BLaER1 (cell line): ENCODE measurements around the gene SSBP2.
A peak's percentile ranks its signal among the peaks of the same experiment; 100 is the strongest.
"Not testable (repeated sequence)": the region's sequence is repeated elsewhere in the genome, so short reads cannot be mapped to it uniquely, and the experiment has no call there.

Experiments
- H3K27ac ChIP-seq: shearing (Covaris generic); formaldehyde crosslinking; 2 replicates; pipeline ENCODE4 v1.8.1; 2022
- H3K27me3 ChIP-seq: shearing (Covaris generic); formaldehyde crosslinking; 2 replicates; pipeline ENCODE4 v1.8.1; 2022
- H3K36me3 ChIP-seq: shearing (Covaris generic); formaldehyde crosslinking; 2 replicates; pipeline ENCODE4 v1.8.1; 2022
- H3K4me1 ChIP-seq: shearing (Covaris generic); formaldehyde crosslinking; 2 replicates; pipeline ENCODE4 v1.8.1; 2022
- H3K4me2 ChIP-seq: shearing (Covaris generic); formaldehyde crosslinking; 2 replicates; pipeline ENCODE4 v1.8.1; 2022
- H3K4me3 ChIP-seq: shearing (Covaris generic); formaldehyde crosslinking; 2 replicates; pipeline ENCODE4 v1.8.1; 2022
- H3K9ac ChIP-seq: shearing (Covaris generic); formaldehyde crosslinking; 2 replicates; pipeline ENCODE4 v1.8.1; 2022
- H3K9me3 ChIP-seq: shearing (Covaris generic); formaldehyde crosslinking; 2 replicates; pipeline ENCODE4 v1.8.1; 2022
- H4K20me1 ChIP-seq: shearing (Covaris generic); formaldehyde crosslinking; 2 replicates; pipeline ENCODE4 v1.8.1; 2022
- Cebpa-rat ChIP-seq: shearing (Covaris generic); IDR thresholded peaks from 2 replicates; pipeline ENCODE4 v1.8.1; 2022

Gene SSBP2

GRCh38 chr5:81631124-81631523, 119.8 kb downstream of the SSBP2 start:
- peak overlapping the region; percentile 25; the same call in 1 of the 2 replicates for H3K4me3 ChIP-seq

DNA sequence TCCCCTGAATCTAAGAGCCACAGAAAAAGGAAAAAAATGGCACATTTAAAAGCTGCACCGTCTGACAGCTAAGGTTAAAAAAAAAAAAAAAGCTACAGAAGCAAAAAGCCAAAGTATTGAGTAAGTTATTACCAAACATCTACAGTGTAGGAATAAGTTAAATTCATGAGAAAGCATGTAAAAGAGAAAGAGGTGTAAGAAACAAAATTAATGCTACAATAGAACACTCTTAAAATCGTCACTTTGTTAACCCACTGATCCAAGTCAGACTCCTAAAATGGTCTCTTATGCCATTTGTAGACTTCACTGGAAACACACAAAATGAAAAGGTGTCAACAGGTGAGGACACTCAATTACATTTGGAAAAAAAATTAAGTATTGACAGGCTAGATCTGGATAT, 120.2 kb downstream of the SSBP2 start:
- peak overlapping the region; percentile 79 for H3K4me2 ChIP-seq
- H3K36me3 ChIP-seq, result peaks cover 39% of the 10 kb centered on the region
- H3K27me3 ChIP-seq, result no peaks in the 10 kb centered on the region
- H3K9ac ChIP-seq, result no peak overlapping the region
- H3K9me3 ChIP-seq, result peaks cover 28% of the 10 kb centered on the region
- H3K4me1 ChIP-seq, result peaks cover 94% of the 10 kb centered on the region
- TF ChIP-seq Cebpa-rat, result no peak
- H3K27ac ChIP-seq, result peak overlapping the region; percentile 82
- H3K4me3 ChIP-seq, result peak overlapping the region; percentile 25; the same call in 1 of the 2 replicates
- H4K20me1 ChIP-seq, result no peaks in the 10 kb centered on the region

More at GRCh38 chr5:81631124-81631523, 119.8 kb downstream of the SSBP2 start:
- Histone ChIP-seq H3K9me3 (peaks cover 31% of the 10 kb centered on the region), H3K36me3 (peaks cover 43% of the 10 kb centered on the region), H3K27me3 (no peaks in the 10 kb centered on the region), H4K20me1 (no peaks in the 10 kb centered on the region), H3K4me2 (peak overlapping the region; percentile 79), H3K9ac (peak overlapping the region; percentile 63), H3K4me1 (peaks cover 97% of the 10 kb centered on the region), H3K27ac (peak overlapping the region; percentile 82)
- no peak for TF ChIP-seq Cebpa-rat

GRCh38 chr5:81629986-81630385, 120.9 kb downstream of the SSBP2 start:
- Histone ChIP-seq H3K4me1 (peaks cover 87% of the 10 kb centered on the region), H3K27ac (peak overlapping the region; percentile 82), H3K4me2 (peak overlapping the region; percentile 79), H3K27me3 (no peaks in the 10 kb centered on the region), H3K36me3 (peaks cover 32% of the 10 kb centered on the region), H4K20me1 (no peaks in the 10 kb centered on the region), H3K4me3 (no peak overlapping the region), H3K9ac (no peak overlapping the region), H3K9me3 (peaks cover 28% of the 10 kb centered on the region)
- no peak for TF ChIP-seq Cebpa-rat

DNA sequence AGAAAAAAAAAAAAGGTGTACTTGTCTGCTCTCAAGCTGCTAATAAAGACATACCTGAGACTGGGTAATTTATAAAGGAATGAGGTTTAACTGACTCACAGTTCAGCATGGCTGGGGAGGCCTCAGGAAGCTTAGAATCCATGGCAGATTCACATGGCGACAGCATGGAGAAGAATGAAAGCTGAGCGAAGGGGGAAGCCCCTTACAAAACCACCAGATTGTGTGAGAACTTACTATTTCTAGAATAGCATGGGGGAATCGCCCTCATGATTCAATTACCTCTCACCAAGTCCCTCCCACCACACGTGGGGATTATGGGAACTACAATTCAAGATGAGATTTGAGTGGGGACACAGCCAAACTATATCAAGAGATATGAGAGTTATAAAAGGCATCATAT, 122.8 kb downstream of the SSBP2 start:
- H4K20me1 ChIP-seq, H3K4me3 ChIP-seq, H3K9ac ChIP-seq, H3K27me3 ChIP-seq: not testable (repeated sequence)
- Histone ChIP-seq H3K4me2 (peak overlapping the region; percentile 16; the same call in 1 of the 2 replicates), H3K4me1 (peaks cover 68% of the 10 kb centered on the region), H3K36me3 (peaks cover 27% of the 10 kb centered on the region), H3K27ac (0 out of 2 replicates have a peak overlapping the region, but pooled peaks have one; percentile 25), H3K9me3 (peaks cover 28% of the 10 kb centered on the region)

DNA sequence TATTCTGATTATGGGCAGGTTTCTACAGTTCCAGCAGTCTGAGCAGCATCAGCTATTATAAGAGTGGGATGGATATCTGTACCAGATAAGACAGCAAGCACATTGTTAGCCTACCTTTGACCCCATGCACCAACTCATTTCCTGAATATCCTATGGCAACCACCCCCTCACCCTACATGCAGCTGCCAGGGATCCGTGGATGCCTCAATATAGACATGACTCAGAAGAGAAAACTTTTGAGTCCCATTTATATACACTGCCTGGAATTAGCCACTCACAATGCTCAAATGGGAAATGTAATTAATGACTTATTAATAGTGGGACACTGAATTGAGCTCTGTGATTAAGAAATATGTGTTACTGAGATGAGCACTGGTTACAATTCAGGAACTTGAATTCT, 124.4 kb downstream of the SSBP2 start:
- no peak overlapping the region for H3K9ac ChIP-seq
- no peak overlapping the region for H3K27ac ChIP-seq
- peak overlapping the region; percentile 12; the same call in 1 of the 2 replicates for H3K4me2 ChIP-seq
- H4K20me1 ChIP-seq, result no peaks in the 10 kb centered on the region
- H3K4me3 ChIP-seq, result no peak overlapping the region
- H3K27me3 ChIP-seq, result no peaks in the 10 kb centered on the region
- H3K36me3 ChIP-seq, result peaks cover 37% of the 10 kb centered on the region
- H3K4me1 ChIP-seq, result peaks cover 53% of the 10 kb centered on the region
- peaks cover 39% of the 10 kb centered on the region for H3K9me3 ChIP-seq
- no peak for TF ChIP-seq Cebpa-rat

DNA sequence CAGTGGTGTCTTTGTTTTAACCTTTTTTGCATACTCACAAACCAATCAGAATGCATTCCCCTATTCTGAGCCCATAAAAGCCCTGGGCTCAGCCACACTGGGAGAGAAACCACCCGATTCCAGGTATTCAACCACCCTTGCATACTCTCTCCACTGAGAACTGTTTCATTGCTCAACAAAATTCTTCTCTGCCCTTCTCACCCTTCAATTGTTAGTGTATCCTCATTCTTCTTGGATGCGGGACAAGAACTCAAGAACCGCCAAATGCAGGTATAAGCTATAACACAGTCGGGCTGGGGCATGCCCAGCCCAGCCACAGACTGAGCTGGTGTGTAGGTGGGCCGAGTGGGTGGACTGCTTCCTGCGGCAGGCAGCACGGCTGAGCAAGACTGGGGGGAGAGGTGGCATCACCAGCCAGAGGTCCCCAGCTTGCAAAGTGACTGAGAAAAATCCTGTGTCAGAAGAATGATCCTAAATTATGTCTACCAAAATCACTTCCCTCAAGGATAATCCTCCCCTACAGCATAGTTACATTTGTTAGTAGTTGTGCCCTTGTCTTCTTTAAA, 141.0 kb downstream of the SSBP2 start:
- H4K20me1 ChIP-seq, result no peaks in the 10 kb centered on the region; the same call in 1 of the 2 replicates
- no peak overlapping the region for H3K27ac ChIP-seq
- H3K27me3 ChIP-seq, result no peaks in the 10 kb centered on the region
- no peak for TF ChIP-seq Cebpa-rat
- 0 out of 2 replicates have a peak overlapping the region, but pooled peaks have one; percentile 26 for H3K4me3 ChIP-seq
- H3K9ac ChIP-seq, result no peak overlapping the region
- peaks cover 67% of the 10 kb centered on the region for H3K36me3 ChIP-seq
- no peaks in the 10 kb centered on the region for H3K4me1 ChIP-seq
- H3K9me3 ChIP-seq, result peaks cover 45% of the 10 kb centered on the region
- H3K4me2 ChIP-seq, result no peak overlapping the region

- Histone ChIP-seq H4K20me1 (no peaks in the 10 kb centered on the region; the same call in 1 of the 2 replicates), H3K4me3 (no peak overlapping the region), H3K9ac (no peak overlapping the region), H3K9me3 (peaks cover 37% of the 10 kb centered on the region), H3K4me2 (no peak overlapping the region), H3K27me3 (no peaks in the 10 kb centered on the region), H3K4me1 (no peaks in the 10 kb centered on the region), H3K36me3 (peaks cover 58% of the 10 kb centered on the region), H3K27ac (no peak overlapping the region)
- no peak for TF ChIP-seq Cebpa-rat
Measured at GRCh38 chr5:81608976-81609375, 141.9 kb downstream of the SSBP2 start.

DNA sequence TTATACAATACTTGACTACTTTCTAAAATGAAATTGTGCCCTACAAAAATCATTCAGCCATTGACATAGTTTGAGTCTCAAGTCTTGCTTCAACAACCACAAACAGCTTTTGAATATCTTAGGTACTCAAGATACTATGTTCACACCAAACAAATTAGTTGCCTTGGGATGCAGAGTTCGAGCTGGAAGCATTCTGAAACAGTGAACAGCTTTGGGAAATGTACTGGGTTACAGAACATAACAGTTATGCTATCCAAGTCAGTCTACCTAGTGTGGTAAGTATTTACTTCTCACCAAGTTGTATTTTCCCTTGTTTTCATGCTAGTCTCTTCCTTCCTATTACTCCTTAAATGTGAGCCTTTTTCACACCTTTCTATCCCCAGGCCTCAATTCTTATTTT, 143.2 kb downstream of the SSBP2 start:
- no peak overlapping the region for H3K4me2 ChIP-seq
- H3K27ac ChIP-seq, result no peak overlapping the region
- H4K20me1 ChIP-seq, result no peaks in the 10 kb centered on the region; the same call in 1 of the 2 replicates
- no peak for TF ChIP-seq Cebpa-rat
- H3K36me3 ChIP-seq, result peaks cover 58% of the 10 kb centered on the region
- peaks cover 30% of the 10 kb centered on the region for H3K9me3 ChIP-seq
- no peaks in the 10 kb centered on the region for H3K27me3 ChIP-seq
- H3K9ac ChIP-seq, result no peak overlapping the region
- H3K4me1 ChIP-seq, result no peaks in the 10 kb centered on the region
- no peak overlapping the region for H3K4me3 ChIP-seq

DNA sequence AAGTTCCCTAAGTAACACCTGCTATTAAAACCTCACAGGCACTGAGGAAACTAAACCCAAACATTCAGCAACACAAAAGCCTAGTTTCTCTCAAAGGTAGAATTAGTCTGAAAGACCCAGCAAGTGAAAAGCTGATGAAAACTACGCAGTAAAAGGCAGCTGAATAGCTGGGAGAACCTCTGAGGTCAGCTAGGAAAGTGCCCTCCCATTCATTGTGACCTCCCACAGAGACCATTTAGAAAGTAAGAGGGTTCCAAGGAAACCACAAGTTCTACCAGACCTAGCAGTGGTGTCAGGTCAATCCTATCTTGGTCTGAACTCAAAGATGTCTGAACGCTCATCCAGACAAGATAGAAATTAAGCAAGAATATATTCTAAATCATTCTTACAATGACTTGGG, 144.7 kb downstream of the SSBP2 start:
- no peaks in the 10 kb centered on the region for H3K4me1 ChIP-seq
- peaks cover 68% of the 10 kb centered on the region for H3K36me3 ChIP-seq
- no peaks in the 10 kb centered on the region for H3K27me3 ChIP-seq
- no peak overlapping the region for H3K4me2 ChIP-seq
- peaks cover 29% of the 10 kb centered on the region for H3K9me3 ChIP-seq
- H3K27ac ChIP-seq, result no peak overlapping the region
- H4K20me1 ChIP-seq, result no peaks in the 10 kb centered on the region; the same call in 1 of the 2 replicates
- no peak overlapping the region for H3K9ac ChIP-seq
- TF ChIP-seq Cebpa-rat, result no peak
- H3K4me3 ChIP-seq, result no peak overlapping the region

DNA sequence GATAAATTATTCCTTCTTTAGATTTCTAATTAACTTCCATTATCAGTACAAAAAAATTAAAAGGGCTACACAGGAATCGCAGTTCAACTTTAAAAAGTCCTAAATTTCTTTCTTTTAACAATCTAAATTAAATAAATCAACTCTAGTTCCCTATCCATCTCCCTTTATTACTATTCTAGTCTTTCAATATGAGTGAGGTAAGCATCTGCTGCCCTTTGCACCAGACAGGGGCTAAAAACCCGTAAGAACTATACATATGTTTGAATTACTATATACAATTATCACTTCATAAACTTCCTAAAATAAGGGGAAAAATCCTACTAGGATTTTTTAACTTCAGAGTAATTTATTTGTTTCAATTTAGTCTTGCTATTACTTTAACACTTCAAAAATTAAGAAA, 145.6 kb downstream of the SSBP2 start:
- Histone ChIP-seq H3K4me1 (no peaks in the 10 kb centered on the region), H3K27ac (no peak overlapping the region), H3K9me3 (peaks cover 21% of the 10 kb centered on the region), H3K36me3 (peaks cover 66% of the 10 kb centered on the region), H3K9ac (no peak overlapping the region), H3K27me3 (no peaks in the 10 kb centered on the region), H4K20me1 (no peaks in the 10 kb centered on the region; the same call in 1 of the 2 replicates), H3K4me2 (no peak overlapping the region), H3K4me3 (no peak overlapping the region)
- TF ChIP-seq Cebpa-rat, result no peak

- Histone ChIP-seq H3K36me3 (peaks cover 66% of the 10 kb centered on the region), H3K27me3 (no peaks in the 10 kb centered on the region), H4K20me1 (no peaks in the 10 kb centered on the region; the same call in 1 of the 2 replicates), H3K27ac (no peak overlapping the region), H3K9ac (no peak overlapping the region), H3K4me2 (no peak overlapping the region), H3K4me3 (no peak overlapping the region), H3K4me1 (no peaks in the 10 kb centered on the region), H3K9me3 (peaks cover 17% of the 10 kb centered on the region)
- no peak for TF ChIP-seq Cebpa-rat
Measured at GRCh38 chr5:81604193-81604592, 146.7 kb downstream of the SSBP2 start.
